Sigmoid colon (tissue), 4 donors: ENCODE results near the gene CUX1.

Experiments
- CTCF ChIP-seq, 4 experiments: fragments of 450-650 bp in 3 of 4; fragments of 200-600 bp in 1 of 4; IDR thresholded peaks; one replicate each; pipeline ENCODE4 v1.5.1; 2016 to 2019; ENCODE audit warnings: antibody characterized with exemption in 4 of 4, mild to moderate bottlenecking in 3 of 4, moderate library complexity in 2 of 4
- EP300 ChIP-seq, 4 donors: sonication (generic); formaldehyde crosslinking; IDR thresholded peaks; one replicate each; pipeline ENCODE4 v1.6.1; 2017; ENCODE audit warnings: antibody characterized with exemption in 4 of 4

- TF ChIP-seq CTCF (IDR thresholded peaks at IDR 0.05) (no peak), EP300 (IDR thresholded peaks at IDR 0.05) (no peak)
Observed at GRCh38 chr7:101820703-101821102, 3.3 kb downstream of the CUX1 start.
